ENCODE results near the gene ANO6.

GRCh38 chr12:45270951-45271350, 55.1 kb downstream of the ANO6 start:
- TF ChIP-seq, protein P1, sequence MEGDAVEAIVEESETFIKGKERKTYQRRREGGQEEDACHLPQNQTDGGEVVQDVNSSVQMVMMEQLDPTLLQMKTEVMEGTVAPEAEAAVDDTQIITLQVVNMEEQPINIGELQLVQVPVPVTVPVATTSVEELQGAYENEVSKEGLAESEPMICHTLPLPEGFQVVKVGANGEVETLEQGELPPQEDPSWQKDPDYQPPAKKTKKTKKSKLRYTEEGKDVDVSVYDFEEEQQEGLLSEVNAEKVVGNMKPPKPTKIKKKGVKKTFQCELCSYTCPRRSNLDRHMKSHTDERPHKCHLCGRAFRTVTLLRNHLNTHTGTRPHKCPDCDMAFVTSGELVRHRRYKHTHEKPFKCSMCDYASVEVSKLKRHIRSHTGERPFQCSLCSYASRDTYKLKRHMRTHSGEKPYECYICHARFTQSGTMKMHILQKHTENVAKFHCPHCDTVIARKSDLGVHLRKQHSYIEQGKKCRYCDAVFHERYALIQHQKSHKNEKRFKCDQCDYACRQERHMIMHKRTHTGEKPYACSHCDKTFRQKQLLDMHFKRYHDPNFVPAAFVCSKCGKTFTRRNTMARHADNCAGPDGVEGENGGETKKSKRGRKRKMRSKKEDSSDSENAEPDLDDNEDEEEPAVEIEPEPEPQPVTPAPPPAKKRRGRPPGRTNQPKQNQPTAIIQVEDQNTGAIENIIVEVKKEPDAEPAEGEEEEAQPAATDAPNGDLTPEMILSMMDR (IDR thresholded peaks at IDR 0.05): no peak
- no peak for TF ChIP-seq POLR2A (IDR thresholded peaks at IDR 0.05)
